Right lobe of liver (tissue), 6 donors: ENCODE results near the gene REEP2. TPM values are rescaled to one million over a fixed set of nuclear protein-coding genes. Genes with fewer than 3 reads are reported as not detected.

Experiments
- ATAC-seq, 4 donors: fragments of 200-7000 bp; cut with Tn5 transposase; one replicate each; pipeline ENCODE4 v1.9.1; 2020; ENCODE audit warnings: mild to moderate bottlenecking in 4 of 4, moderate library complexity in 4 of 4
- DNase-seq, 3 donors: peaks; one replicate each; pipeline ENCODE4 v3.0.0-alpha.2; 2020
- H3K27ac ChIP-seq, 3 donors: fragments of 200-600 bp; one replicate each; pipeline ENCODE4 v1.8.0; 2022
- H3K27me3 ChIP-seq, 2 donors: fragments of 200-600 bp; one replicate each; pipeline ENCODE4 v1.8.0; 2022
- H3K36me3 ChIP-seq, 4 donors: fragments of 200-600 bp; sonication (generic) in 1 of 4; one replicate each; pipeline versions ENCODE4 v1.5.1 to v1.8.0; 2017 to 2022; ENCODE audit warnings: control low read depth in 1 of 4
- H3K4me1 ChIP-seq, 4 donors: fragments of 200-600 bp; sonication (generic) in 1 of 4; one replicate each; pipeline versions ENCODE4 v1.5.1 to v1.8.0; 2017 to 2022; ENCODE audit warnings: control low read depth in 1 of 4
- H3K4me3 ChIP-seq, 3 donors: fragments of 200-600 bp; one replicate each; pipeline ENCODE4 v1.8.0; 2022
- H3K9me3 ChIP-seq, 4 donors: fragments of 200-600 bp; sonication (generic) in 1 of 4; one replicate each; pipeline versions ENCODE4 v1.5.1 to v1.8.0; 2017 to 2022; ENCODE audit warnings: control low read depth in 1 of 4
- CTCF ChIP-seq, 4 donors: fragments of 200-600 bp in 3 of 4; fragments of 450-650 bp in 1 of 4; IDR thresholded peaks; one replicate each; pipeline versions ENCODE4 v1.5.1 to v1.8.0; 2016 to 2022; ENCODE audit warnings: antibody characterized with exemption in 4 of 4, mild to moderate bottlenecking in 2 of 4
- POLR2A ChIP-seq: fragments of 450-650 bp; IDR thresholded peaks from one replicate; pipeline ENCODE4 v1.6.1; 2017; ENCODE audit warnings: antibody characterized with exemption, mild to moderate bottlenecking
- WGBS: methylation state at CpG from one replicate; pipeline ENCODE4 v1.1.6; 2018; ENCODE audit warnings: low coverage, low lambda C conversion rate; ENCODE audit not compliant: insufficient coverage; ENCODE audit errors: missing lambda C conversion rate; 5-methylcytosine and 5-hydroxymethylcytosine counted together
- intact Hi-C, 2 donors: fragments of 100-400 bp; cut with DNase I; formaldehyde crosslinking; loops; one replicate each; pipeline versions ENCODE4 v1.11.2 to v1.14.1; 2022
- total RNA-seq, 6 experiments: library from RNA; depleted of rRNA in 2 of 6; stranded (reverse); fragments of >200 nt in 2 of 6; fragmentation: NEBNext Ultra II Directional in 3 of 6; extraction: Animal tissue kit (Norgen Biotek cat#: 25700) in 3 of 6; gene quantifications; one replicate each; pipeline versions ENCODE4 v1.1.0 to v1.2.4, GENCODE V29; 2016 to 2023
- donor health status: DM: no; HTN: yes; CAD: no.
- donor health status: DM: no; HTN: no; CAD: no.
- donor health status: DM: no; HTN: no; CAD: no.
- donor health status: DM: no; HTN: yes; CAD: no.
- donor health status: DM: no; HTN: yes; CAD: no.

REEP2 gene
- total RNA-seq, 6 experiments from 2014 or later: not detected

GRCh38 chr5:138460032-138460693, 21.3 kb downstream of the REEP2 start:
- H3K27ac ChIP-seq: no peak overlapping the region
- WGBS: 100% methylated on average over 1 of the region's 4 CpGs
- no peaks in the 10 kb centered on the region for H3K36me3 ChIP-seq
- no peaks in the 10 kb centered on the region for H3K9me3 ChIP-seq
- no peak overlapping the region for H3K4me3 ChIP-seq
- H3K27me3 ChIP-seq: no peaks in the 10 kb centered on the region
- no peak for DNase-seq
- ATAC-seq: no peak
- peaks cover 0 to 5% (median 0%) of the 10 kb centered on the region in 4 donors for H3K4me1 ChIP-seq
- TF ChIP-seq POLR2A (no peak), CTCF (IDR thresholded peaks at IDR 0.05) (no peak)
- intact Hi-C loops: no loop called here

GRCh38 chr5:138461343-138462125, 22.7 kb downstream of the REEP2 start:
- WGBS: 65% methylated on average over 4 of the region's 11 CpGs
- H3K27me3 ChIP-seq: no peaks in the 10 kb centered on the region
- no peaks in the 10 kb centered on the region for H3K36me3 ChIP-seq
- H3K27ac ChIP-seq: no peak overlapping the region
- ATAC-seq: no peak
- intact Hi-C loops: no loop called here
- H3K4me1 ChIP-seq: peaks cover 0 to 5% (median under 1%) of the 10 kb centered on the region in 4 donors
- no peak for DNase-seq
- H3K9me3 ChIP-seq: no peaks in the 10 kb centered on the region
- TF ChIP-seq CTCF (IDR thresholded peaks at IDR 0.05) (no peak), POLR2A (no peak)
- H3K4me3 ChIP-seq: no peak overlapping the region

GRCh38 chr5:138463419-138464007, 24.7 kb downstream of the REEP2 start:
- Histone ChIP-seq H3K27me3 (no peaks in the 10 kb centered on the region), H3K36me3 (no peaks in the 10 kb centered on the region), H3K27ac (peak overlapping the region; percentile 93 to 97 (median 97)), H3K4me1 (peaks cover 0 to 11% (median 5%) of the 10 kb centered on the region in 4 donors), H3K4me3 (peak overlapping the region; percentile 65 to 91 (median 67)), H3K9me3 (no peaks in the 10 kb centered on the region)
- DNase-seq (no peak), ATAC-seq (peak in 2 of 4 donors; percentile 0 to 2)
- 7% methylated on average over 13 of the region's 21 CpGs for WGBS
- no peak for TF ChIP-seq CTCF (IDR thresholded peaks at IDR 0.05)
- TF ChIP-seq POLR2A: no peak
- intact Hi-C loops: no loop called here

- Histone ChIP-seq H3K27me3 (no peaks in the 10 kb centered on the region), H3K4me1 (peaks cover 0 to 11% (median 5%) of the 10 kb centered on the region in 4 donors), H3K27ac (peak overlapping the region; percentile 93 to 97 (median 97)), H3K9me3 (no peaks in the 10 kb centered on the region), H3K36me3 (no peaks in the 10 kb centered on the region), H3K4me3 (peak overlapping the region; percentile 65 to 91 (median 67))
- 2% methylated on average over 13 of the region's 34 CpGs for WGBS
- intact Hi-C loops: no loop called here
- ATAC-seq (peak; percentile 68 to 76 (median 71)), DNase-seq (peak; percentile 97)
- TF ChIP-seq CTCF (IDR thresholded peaks at IDR 0.05) (peak; percentile 92 to 97 (median 94)), POLR2A (peak; percentile 84)
Measured at GRCh38 chr5:138464008-138464387, 25.1 kb downstream of the REEP2 start.
